GM04504 (cell line): ENCODE results near the gene MFF.
"Not testable (repeated sequence)": the region's sequence is repeated elsewhere in the genome, so short reads cannot be mapped to it uniquely, and the experiment has no call there.

Source experiments
- DNase-seq: peaks from one replicate; pipeline ENCODE4 v3.0.0-alpha.2; 2012; ENCODE audit warnings: low read depth

The MFF gene

GRCh38 chr2:227335713-227336112 is 10.7 kb downstream of the MFF start:
- DNase-seq = no peak

GRCh38 chr2:227337442-227337841 is 12.4 kb downstream of the MFF start:
- DNase-seq = no peak

GRCh38 chr2:227339098-227339599 is 14.1 kb downstream of the MFF start:
- DNase-seq = no peak

- DNase-seq = no peak
Observed at GRCh38 chr2:227340106-227340505, 15.1 kb downstream of the MFF start.

GRCh38 chr2:227341553-227341952 is 16.5 kb downstream of the MFF start:
- DNase-seq = no peak

- no peak for DNase-seq
Observed at GRCh38 chr2:227344231-227344630, 19.2 kb downstream of the MFF start.

GRCh38 chr2:227347117-227347516 is 22.1 kb downstream of the MFF start:
- DNase-seq = no peak

GRCh38 chr2:227348324-227348723 is 23.3 kb downstream of the MFF start:
- no peak for DNase-seq

- no peak for DNase-seq
Observed at GRCh38 chr2:227349989-227350612, 25.1 kb downstream of the MFF start.

- no peak for DNase-seq
Observed at GRCh38 chr2:227351639-227352038, 26.6 kb downstream of the MFF start.

GRCh38 chr2:227360351-227360750 is 35.3 kb downstream of the MFF start:
- DNase-seq = no peak

GRCh38 chr2:227363756-227364155 is 38.7 kb downstream of the MFF start:
- DNase-seq = no peak

- not testable (repeated sequence) for DNase-seq
Observed at GRCh38 chr2:227364585-227365263, 39.7 kb downstream of the MFF start.

- DNase-seq = no peak
Observed at GRCh38 chr2:227365833-227366232, 40.8 kb downstream of the MFF start.

GRCh38 chr2:227366769-227367426 is 41.8 kb downstream of the MFF start:
- DNase-seq = peak; percentile 20

GRCh38 chr2:227367427-227367795 is 42.4 kb downstream of the MFF start:
- no peak for DNase-seq

- no peak for DNase-seq
Observed at GRCh38 chr2:227368574-227368973, 43.5 kb downstream of the MFF start.

- DNase-seq = no peak
Observed at GRCh38 chr2:227370092-227370491, 45.0 kb downstream of the MFF start.

GRCh38 chr2:227370791-227371312 is 45.8 kb downstream of the MFF start:
- DNase-seq = no peak

- no peak for DNase-seq
Observed at GRCh38 chr2:227373389-227373788, 48.3 kb downstream of the MFF start.

- no peak for DNase-seq
Observed at GRCh38 chr2:227374158-227374557, 49.1 kb downstream of the MFF start.

- DNase-seq = no peak
Observed at GRCh38 chr2:227376656-227377396, 51.8 kb downstream of the MFF start.
